B cell (primary cell): Measurements from ENCODE around the gene CCDC187.

Source experiments
- EZH2 ChIP-seq: IDR thresholded peaks from 2 replicates; pipeline ENCODE4 v1.6.1; 2012; ENCODE audit warnings: borderline replicate concordance, low read depth, mild to moderate bottlenecking, moderate library complexity, low read length; ENCODE audit not compliant: insufficient read depth, poor library complexity, severe bottlenecking
- TF ChIP-seq, protein P1 (sequence below): fragments of 200-600 bp; IDR thresholded peaks from one replicate; pipeline ENCODE4 v1.8.0; 2022; ENCODE audit warnings: antibody characterized with exemption, mild to moderate bottlenecking

DNA sequence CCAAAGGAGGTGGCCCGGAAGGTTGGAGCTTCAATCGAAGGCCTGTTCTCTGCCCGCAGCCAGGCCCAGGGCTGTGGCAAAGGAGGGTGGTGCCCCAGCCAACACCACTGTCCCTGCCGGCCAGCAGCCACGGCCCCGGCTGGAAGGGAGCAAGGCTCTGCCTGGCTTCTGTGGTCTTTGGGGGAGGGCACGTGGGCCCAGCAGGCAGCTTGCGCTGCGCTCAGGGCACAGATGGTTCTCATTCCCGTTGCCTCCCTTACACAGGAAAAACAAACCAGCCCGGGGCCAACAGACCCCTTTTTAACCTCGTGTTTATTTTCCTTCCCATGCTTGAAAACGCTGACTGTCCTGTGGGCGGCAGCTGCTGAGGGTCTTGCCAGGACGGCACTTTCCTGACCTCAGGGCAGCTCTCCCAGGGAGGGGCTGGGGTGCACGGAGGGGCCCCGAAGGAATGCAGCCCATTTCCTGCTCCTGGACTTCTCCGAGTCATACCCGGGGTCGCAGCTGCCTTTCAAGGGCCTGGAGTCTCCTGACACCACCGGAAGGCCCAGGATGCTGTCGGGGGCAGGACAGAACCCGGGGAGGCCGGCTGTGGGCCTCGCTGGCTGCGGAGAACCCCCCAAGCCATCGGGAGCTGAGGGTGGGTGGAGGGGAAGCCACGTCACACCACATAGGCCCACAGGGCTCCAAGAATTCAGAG lies 22.3 kb upstream of the CCDC187 start:
- TF ChIP-seq, protein P1, sequence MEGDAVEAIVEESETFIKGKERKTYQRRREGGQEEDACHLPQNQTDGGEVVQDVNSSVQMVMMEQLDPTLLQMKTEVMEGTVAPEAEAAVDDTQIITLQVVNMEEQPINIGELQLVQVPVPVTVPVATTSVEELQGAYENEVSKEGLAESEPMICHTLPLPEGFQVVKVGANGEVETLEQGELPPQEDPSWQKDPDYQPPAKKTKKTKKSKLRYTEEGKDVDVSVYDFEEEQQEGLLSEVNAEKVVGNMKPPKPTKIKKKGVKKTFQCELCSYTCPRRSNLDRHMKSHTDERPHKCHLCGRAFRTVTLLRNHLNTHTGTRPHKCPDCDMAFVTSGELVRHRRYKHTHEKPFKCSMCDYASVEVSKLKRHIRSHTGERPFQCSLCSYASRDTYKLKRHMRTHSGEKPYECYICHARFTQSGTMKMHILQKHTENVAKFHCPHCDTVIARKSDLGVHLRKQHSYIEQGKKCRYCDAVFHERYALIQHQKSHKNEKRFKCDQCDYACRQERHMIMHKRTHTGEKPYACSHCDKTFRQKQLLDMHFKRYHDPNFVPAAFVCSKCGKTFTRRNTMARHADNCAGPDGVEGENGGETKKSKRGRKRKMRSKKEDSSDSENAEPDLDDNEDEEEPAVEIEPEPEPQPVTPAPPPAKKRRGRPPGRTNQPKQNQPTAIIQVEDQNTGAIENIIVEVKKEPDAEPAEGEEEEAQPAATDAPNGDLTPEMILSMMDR: no peak
- no peak for TF ChIP-seq EZH2
